ENCODE measurements around the gene LRRC14B.
"Not testable (repeated sequence)": the region's sequence is repeated elsewhere in the genome, so short reads cannot be mapped to it uniquely, and the experiment has no call there.

Gene LRRC14B

GRCh38 chr5:241045-241669, 49.9 kb downstream of the LRRC14B start:
- DNase-seq (ENCODE audit: low read depth); H3K4me3 ChIP-seq (ENCODE audit: control insufficient read depth, low read depth, low read length): not testable (repeated sequence)

DNA sequence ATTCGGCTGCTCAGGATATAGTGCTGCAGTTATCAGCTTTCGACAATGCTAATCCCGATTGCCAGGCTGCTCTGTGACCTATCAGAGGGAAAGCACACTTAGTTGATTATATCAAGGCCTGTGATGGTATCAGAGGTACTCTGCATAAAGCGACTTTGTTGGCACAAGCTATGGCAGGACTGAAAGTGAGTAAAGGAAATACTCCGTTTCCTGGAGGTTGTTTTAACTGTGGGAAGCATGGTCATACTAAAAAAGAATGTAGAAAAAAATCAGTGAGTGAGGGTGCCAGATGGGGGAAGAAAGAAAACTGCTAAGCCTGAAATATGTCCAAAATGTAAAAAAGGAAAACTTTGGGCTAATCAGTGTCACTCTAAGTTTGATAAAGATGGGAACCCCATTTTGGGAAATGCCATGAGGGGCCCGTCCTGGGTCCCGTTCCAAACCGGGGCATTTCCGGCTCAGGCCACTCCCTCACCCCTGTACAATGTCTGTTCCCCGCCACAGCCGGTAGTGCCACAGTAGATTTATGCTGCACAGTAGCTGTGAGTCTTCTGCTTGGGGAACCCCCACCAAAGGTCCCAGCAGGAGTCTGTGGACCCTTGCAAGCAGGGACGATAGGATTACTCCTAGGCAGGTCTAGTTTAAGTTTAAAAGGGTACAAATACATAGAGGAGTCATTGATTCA, 52.5 kb downstream of the LRRC14B start:
- not testable (repeated sequence) for DNase-seq (ENCODE audit: low read depth); H3K4me3 ChIP-seq (ENCODE audit: control insufficient read depth, low read depth, low read length)

- DNase-seq (ENCODE audit: low read depth); H3K4me3 ChIP-seq (ENCODE audit: control insufficient read depth, low read depth, low read length): not testable (repeated sequence)
These were observed 54.4 kb downstream of the LRRC14B start for GRCh38 chr5:245717-246116.
